Heart left ventricle (tissue), 16 donors: ENCODE measurements around the gene CTCF. TPM values are rescaled to one million over a fixed set of nuclear protein-coding genes. Genes with fewer than 3 reads are reported as not detected.
A peak's percentile ranks its signal among the peaks of the same experiment; 100 is the strongest.

Experiments used
- ATAC-seq, 4 donors: fragments of 200-7000 bp; cut with Tn5 transposase; one replicate each; pipeline ENCODE4 v1.9.1; 2020 to 2022; ENCODE audit warnings: moderate library complexity in 4 of 4, mild to moderate bottlenecking in 3 of 4, moderate number of reproducible peaks in 1 of 4
- DNase-seq, 5 donors: peaks; one replicate each; pipeline ENCODE4 v3.0.0-alpha.2; 2020
- H3K27ac ChIP-seq, 12 donors: fragments of 200-600 bp; sonication (generic) in 4 of 12; one replicate each; pipeline versions ENCODE4 v1.5.0 to v1.8.0; 2016 to 2022; ENCODE audit warnings: mild to moderate bottlenecking in 2 of 12
- H3K27me3 ChIP-seq, 9 donors: fragments of 200-600 bp; sonication (generic) in 2 of 9; one replicate each; pipeline versions ENCODE4 v1.5.1 to v1.8.0; 2016 to 2022; ENCODE audit warnings: mild to moderate bottlenecking in 3 of 9
- H3K36me3 ChIP-seq, 9 donors: fragments of 200-600 bp; sonication (generic) in 2 of 9; one replicate each; pipeline versions ENCODE4 v1.5.0 to v1.8.0; 2018 to 2022; ENCODE audit warnings: mild to moderate bottlenecking in 2 of 9
- H3K4me1 ChIP-seq, 12 donors: fragments of 200-600 bp; sonication (generic) in 4 of 12; one replicate each; pipeline versions ENCODE4 v1.5.0 to v1.8.0; 2016 to 2022; ENCODE audit warnings: mild to moderate bottlenecking in 3 of 12
- H3K4me3 ChIP-seq, 12 donors: fragments of 200-600 bp; sonication (generic) in 4 of 12; one replicate each; pipeline versions ENCODE4 v1.5.0 to v1.8.0; 2017 to 2022; ENCODE audit warnings: mild to moderate bottlenecking in 9 of 12, moderate library complexity in 4 of 12
- H3K9me3 ChIP-seq, 12 donors: fragments of 200-600 bp; sonication (generic) in 4 of 12; one replicate each; pipeline versions ENCODE4 v1.5.0 to v1.8.0; 2016 to 2022; ENCODE audit warnings: mild to moderate bottlenecking in 1 of 12
- CTCF ChIP-seq, 12 donors: fragments of 200-600 bp; sonication (generic) in 4 of 12; IDR thresholded peaks; one replicate each; pipeline versions ENCODE4 v1.5.0 to v1.8.0; 2018 to 2022; ENCODE audit warnings: antibody characterized with exemption in 12 of 12, mild to moderate bottlenecking in 5 of 12
- POLR2A ChIP-seq, 2 donors: fragments of 450-650 bp; IDR thresholded peaks; one replicate each; pipeline ENCODE4 v1.6.1; 2017; ENCODE audit warnings: antibody characterized with exemption in 2 of 2, mild to moderate bottlenecking in 2 of 2, moderate library complexity in 2 of 2
- WGBS, 4 donors: extraction: QIAGEN DNeasy Blood & Tissue Kit in 2 of 4; methylation state at CpG; one replicate each; pipeline versions ENCODE4 v1.1.5 to v1.1.7; 2013 to 2018; 5-methylcytosine and 5-hydroxymethylcytosine counted together
- intact Hi-C, 10 donors: fragments of 100-400 bp; cut with DNase I; formaldehyde crosslinking; loops; one replicate each; pipeline versions ENCODE4 v1.11.1 to v1.14.2; 2022
- polyA plus RNA-seq, 2 donors: library from polyadenylated mRNA; stranded (reverse); fragments of 200-250 nt; gene quantifications; one replicate each; pipeline ENCODE4 v1.2.3, GENCODE V29; 2013
- total RNA-seq, 9 donors: library from RNA; depleted of rRNA in 2 of 9; stranded (reverse); fragments of >200 nt in 2 of 9; fragmentation: NEBNext Ultra II Directional in 3 of 9; extraction: Animal tissue kit (Norgen Biotek cat#: 25700) in 3 of 9; gene quantifications; one replicate each; pipeline versions ENCODE4 v1.1.0 to v1.2.4, GENCODE V29; 2016 to 2023
- donor health status: ischemic (EF 13 %, LVEDD 7.1; RV severe dilation, severe dysfunction).
- donor health status: healthy with polysubstance abuse.
- donor health status: DM: no; HTN: yes; CAD: no.
- donor health status: DM: no; HTN: no; CAD: no.
- donor health status: ischemic (EF 25% LVEDD 6.9; RV normal size, moderate dysfunction).
- donor health status: ischemic (EF 25% LVEDD 5.7; RV mildly dilated, moderate dysfunction).
- donor health status: healthy.
- donor health status: DM: yes; HTN: yes; CAD: no.
- donor health status: ischemic (EF 35%, LVEDD 5.7; RV mildly dilated, moderate dysfunction).
- donor health status: nonischemic (EF 11% LVEDD 7.7; RV severe dilation, severe dysfunction).
- donor health status: DM: yes; HTN: yes; CAD: no.
- donor health status: PGD.
- donor health status: ischemic (EF 29% LVEDD 5.4; RV normal size, mild dysfunction).
- donor health status: nonischemic (EF 23%, LVEDD 6.1; RV moderate dilation, normal function).

CTCF gene
- total and polyA plus RNA-seq, 11 donors = 13.9 to 35.8 (median 25.3) TPM

GRCh38 chr16:67526149-67526791, 36.1 kb upstream of the CTCF start:
- Histone ChIP-seq H3K4me1 (peaks cover 0 to 37% (median 23%) of the 10 kb centered on the region in 12 donors), H3K27ac (no peak overlapping the region), H3K9me3 (no peaks in the 10 kb centered on the region), H3K4me3 (no peak overlapping the region), H3K36me3 (no peaks in the 10 kb centered on the region), H3K27me3 (no peaks in the 10 kb centered on the region)
- ATAC-seq = no peak
- intact Hi-C loops = loop anchor here in 7 of 10 donors (5.0 to 10.0 kb wide), 6 partner anchors 36 to 539 kb away; partner anchors contain the start of genes CTRL (in 2 of the 7), PSMB10 (in 2 of the 7), CTCF (in 1 of the 7) and RANBP10 (in 1 of the 7)
- 71 to 79% (median 74%) methylated on average over 3 of the region's 3 CpGs for WGBS, 4 donors
- TF ChIP-seq POLR2A (IDR thresholded peaks at IDR 0.05) (no peak), CTCF (IDR thresholded peaks at IDR 0.05) (no peak)
- DNase-seq = no peak

DNA sequence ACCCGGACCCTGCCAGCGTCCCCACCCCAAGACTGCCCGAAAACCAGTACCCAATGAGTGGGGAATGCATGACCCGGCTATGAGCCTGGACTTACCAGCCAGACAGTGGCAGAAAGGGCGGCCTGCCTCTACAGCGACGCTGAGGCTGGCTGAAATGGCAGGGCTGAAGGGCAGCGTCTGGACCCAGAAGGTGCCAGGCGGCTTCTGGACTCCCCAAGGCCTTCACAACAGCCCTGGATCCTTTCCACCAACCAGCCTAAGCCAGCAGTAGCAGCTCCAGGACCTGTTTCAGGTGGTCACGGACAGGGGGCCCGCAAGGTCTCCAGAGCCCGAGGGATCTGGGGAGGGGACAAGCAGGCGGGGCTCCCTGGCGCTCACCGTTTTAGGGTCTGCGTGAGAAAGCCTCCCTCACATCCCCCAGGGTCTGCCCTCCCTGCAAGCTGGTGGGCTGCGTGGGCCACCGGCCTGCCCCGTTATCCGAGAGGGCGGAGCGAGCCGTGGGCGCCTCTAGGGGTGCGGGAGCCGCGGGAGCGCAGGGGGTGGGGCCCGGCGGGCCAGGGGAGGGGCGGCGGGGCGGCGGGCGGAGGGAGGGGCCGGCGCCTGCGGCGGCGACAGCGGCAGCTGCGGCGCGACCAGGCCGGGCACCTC, 34.0 kb upstream of the CTCF start, which contains the start of gene RIPOR1:
RIPOR1 (plus strand) TSS at position 608 of the 648 bp plus-strand sequence. CDS start 9,618 bp downstream, outside the sequence.
- ATAC-seq (peak; percentile 47 to 69 (median 61)), DNase-seq (peak; percentile 78 to 87 (median 82))
- Histone ChIP-seq H3K4me3 (peak within 1 kb of the TSS; percentile 66 to 97 (median 82)), H3K4me1 (peaks cover 0 to 51% (median 37%) of the 10 kb centered on the region in 12 donors), H3K27ac (peak within 1 kb of the TSS; percentile 80 to 99 (median 96)), H3K9me3 (no peaks in the 10 kb centered on the region), H3K27me3 (no peaks in the 10 kb centered on the region), H3K36me3 (no peaks in the 10 kb centered on the region)
- TF ChIP-seq POLR2A (IDR thresholded peaks at IDR 0.05) (no peak), CTCF (IDR thresholded peaks at IDR 0.05) (peak in 3 of 12 donors; percentile 11 to 23 (median 11))
- 13 to 24% (median 14%) methylated on average over 25 to 45 of the region's 45 CpGs for WGBS, 4 donors
- intact Hi-C loops = loop anchor here in 7 of 10 donors (2.0 to 10.0 kb wide), 7 partner anchors 34 to 536 kb away; partner anchors contain the start of genes CTCF (in 3 of the 7), CTRL (in 2 of the 7), PSMB10 (in 2 of the 7) and RANBP10 (in 1 of the 7)

DNA sequence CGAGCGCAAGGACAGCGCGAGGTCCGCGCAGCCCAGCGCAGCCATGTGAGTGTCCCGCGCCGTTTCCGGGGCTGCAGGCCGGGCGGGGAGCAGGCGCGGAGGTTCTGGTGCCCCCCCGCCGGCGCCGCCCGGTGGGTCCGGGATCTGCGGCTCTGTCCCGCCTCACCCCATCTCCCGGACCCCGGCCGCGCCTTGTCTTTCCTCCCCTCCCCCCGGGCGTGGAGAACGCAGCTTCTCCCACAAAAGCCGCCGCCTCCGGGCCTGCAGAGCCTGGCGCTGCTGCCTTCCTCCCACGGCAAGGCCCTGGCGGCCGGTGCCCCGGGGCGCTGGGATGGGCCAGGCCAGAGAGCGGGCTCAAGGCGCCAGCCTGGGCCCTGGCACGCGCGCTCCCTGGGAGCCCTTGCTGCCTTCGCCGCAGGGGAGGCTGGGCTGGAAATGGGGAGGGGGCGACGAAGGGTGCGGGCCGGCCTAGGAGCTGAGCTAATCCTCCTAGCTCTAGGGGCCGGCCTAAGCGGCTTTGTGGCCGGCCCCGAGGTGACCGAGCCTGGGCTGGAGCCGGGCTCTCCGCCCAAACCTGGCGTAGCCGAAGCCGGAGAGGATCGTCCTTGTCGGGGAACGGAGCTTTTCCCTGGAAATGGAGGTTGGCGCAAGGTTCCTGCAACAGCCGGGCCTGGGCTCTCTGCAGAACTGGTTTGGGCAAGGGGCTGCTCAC, 33.3 kb upstream of the CTCF start:
- Histone ChIP-seq H3K36me3 (peaks cover 0 to under 1% (median 0%) of the 10 kb centered on the region in 9 donors), H3K4me3 (peak overlapping the region; percentile 66 to 97 (median 82)), H3K27me3 (no peaks in the 10 kb centered on the region), H3K4me1 (peaks cover 0 to 58% (median 41%) of the 10 kb centered on the region in 12 donors), H3K27ac (peak overlapping the region; percentile 80 to 99 (median 96)), H3K9me3 (no peaks in the 10 kb centered on the region)
- peak in 4 of 5 donors; percentile 55 to 83 (median 58) for DNase-seq
- TF ChIP-seq CTCF (IDR thresholded peaks at IDR 0.05) (peak in 1 of 12 donors; percentile 5), POLR2A (IDR thresholded peaks at IDR 0.05) (peak in 1 of 2 donors; percentile 85)
- WGBS, 4 donors = 0 to 1% (median 1%) methylated on average over 45 to 65 of the region's 65 CpGs
- peak in 3 of 4 donors; percentile 13 to 28 (median 23) for ATAC-seq
- intact Hi-C loops = loop anchor here in 7 of 10 donors (2.0 to 10.0 kb wide), 7 partner anchors 33 to 536 kb away; partner anchors contain the start of genes CTCF (in 3 of the 7), CTRL (in 2 of the 7), PSMB10 (in 2 of the 7) and RANBP10 (in 1 of the 7)
